ENCODE data around the gene MLH1. TPM values are rescaled to one million over a fixed set of nuclear protein-coding genes. Genes with fewer than 3 reads are reported as not detected.

MLH1 gene
- total RNA-seq, 1 experiment from 2014 or later: 28.5 TPM

DNA sequence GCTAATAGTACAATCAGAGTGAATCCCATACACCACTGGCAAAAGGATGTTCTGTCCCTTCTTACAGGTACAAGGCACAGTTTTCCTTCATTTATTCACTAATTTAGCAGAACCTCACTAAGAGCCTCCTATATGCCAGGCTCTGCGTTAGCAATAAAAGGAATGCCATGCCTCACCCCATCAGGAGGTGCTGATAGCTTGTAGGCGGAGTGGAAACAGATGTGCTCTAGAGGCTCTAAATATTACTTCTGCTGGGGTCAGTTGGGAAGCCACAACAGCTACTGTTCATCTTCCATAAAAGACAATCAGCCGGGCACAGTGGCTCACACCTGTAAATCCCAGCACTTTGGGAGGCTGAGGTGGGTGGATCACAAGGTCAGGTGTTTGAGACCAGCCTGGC, 24.4 kb downstream of the MLH1 start:
- in situ Hi-C loops (cut with HindIII; ENCODE audit: low pct_unique_long_range_greater_than_20kb, low sequenced_read_pairs): no loop called here
- no peak overlapping the region for H3K4me3 ChIP-seq (ENCODE audit: low read depth in 2 of 2, low read length in 2 of 2)
- CTCF ChIA-PET: interaction anchor here (0.5 kb wide), 1 partner anchor 52 kb away, joined by 5 read pairs; no protein-coding TSS in a partner anchor
- no peaks in the 10 kb centered on the region for H3K27me3 ChIP-seq (ENCODE audit: control insufficient read depth, insufficient read depth, low read length)
- H3K27ac ChIP-seq (ENCODE audit: low read length): no peak overlapping the region
- no peaks in the 10 kb centered on the region for H3K4me1 ChIP-seq (ENCODE audit: control insufficient read depth, insufficient read depth, low read length)
- TF ChIP-seq, protein P1, sequence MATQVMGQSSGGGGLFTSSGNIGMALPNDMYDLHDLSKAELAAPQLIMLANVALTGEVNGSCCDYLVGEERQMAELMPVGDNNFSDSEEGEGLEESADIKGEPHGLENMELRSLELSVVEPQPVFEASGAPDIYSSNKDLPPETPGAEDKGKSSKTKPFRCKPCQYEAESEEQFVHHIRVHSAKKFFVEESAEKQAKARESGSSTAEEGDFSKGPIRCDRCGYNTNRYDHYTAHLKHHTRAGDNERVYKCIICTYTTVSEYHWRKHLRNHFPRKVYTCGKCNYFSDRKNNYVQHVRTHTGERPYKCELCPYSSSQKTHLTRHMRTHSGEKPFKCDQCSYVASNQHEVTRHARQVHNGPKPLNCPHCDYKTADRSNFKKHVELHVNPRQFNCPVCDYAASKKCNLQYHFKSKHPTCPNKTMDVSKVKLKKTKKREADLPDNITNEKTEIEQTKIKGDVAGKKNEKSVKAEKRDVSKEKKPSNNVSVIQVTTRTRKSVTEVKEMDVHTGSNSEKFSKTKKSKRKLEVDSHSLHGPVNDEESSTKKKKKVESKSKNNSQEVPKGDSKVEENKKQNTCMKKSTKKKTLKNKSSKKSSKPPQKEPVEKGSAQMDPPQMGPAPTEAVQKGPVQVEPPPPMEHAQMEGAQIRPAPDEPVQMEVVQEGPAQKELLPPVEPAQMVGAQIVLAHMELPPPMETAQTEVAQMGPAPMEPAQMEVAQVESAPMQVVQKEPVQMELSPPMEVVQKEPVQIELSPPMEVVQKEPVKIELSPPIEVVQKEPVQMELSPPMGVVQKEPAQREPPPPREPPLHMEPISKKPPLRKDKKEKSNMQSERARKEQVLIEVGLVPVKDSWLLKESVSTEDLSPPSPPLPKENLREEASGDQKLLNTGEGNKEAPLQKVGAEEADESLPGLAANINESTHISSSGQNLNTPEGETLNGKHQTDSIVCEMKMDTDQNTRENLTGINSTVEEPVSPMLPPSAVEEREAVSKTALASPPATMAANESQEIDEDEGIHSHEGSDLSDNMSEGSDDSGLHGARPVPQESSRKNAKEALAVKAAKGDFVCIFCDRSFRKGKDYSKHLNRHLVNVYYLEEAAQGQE (IDR thresholded peaks at IDR 0.05; ENCODE audit: insufficient read depth in 1 of 2, low read depth in 2 of 2, low read length in 1 of 2): no peak
- TF ChIP-seq SIN3A (IDR thresholded peaks at IDR 0.05; ENCODE audit: borderline replicate concordance, insufficient read depth, low read depth, low read length): no peak
- no peak for TF ChIP-seq POLR2AphosphoS5 (IDR thresholded peaks at IDR 0.05; ENCODE audit: low read depth, low read length)
- TF ChIP-seq, protein P2, sequence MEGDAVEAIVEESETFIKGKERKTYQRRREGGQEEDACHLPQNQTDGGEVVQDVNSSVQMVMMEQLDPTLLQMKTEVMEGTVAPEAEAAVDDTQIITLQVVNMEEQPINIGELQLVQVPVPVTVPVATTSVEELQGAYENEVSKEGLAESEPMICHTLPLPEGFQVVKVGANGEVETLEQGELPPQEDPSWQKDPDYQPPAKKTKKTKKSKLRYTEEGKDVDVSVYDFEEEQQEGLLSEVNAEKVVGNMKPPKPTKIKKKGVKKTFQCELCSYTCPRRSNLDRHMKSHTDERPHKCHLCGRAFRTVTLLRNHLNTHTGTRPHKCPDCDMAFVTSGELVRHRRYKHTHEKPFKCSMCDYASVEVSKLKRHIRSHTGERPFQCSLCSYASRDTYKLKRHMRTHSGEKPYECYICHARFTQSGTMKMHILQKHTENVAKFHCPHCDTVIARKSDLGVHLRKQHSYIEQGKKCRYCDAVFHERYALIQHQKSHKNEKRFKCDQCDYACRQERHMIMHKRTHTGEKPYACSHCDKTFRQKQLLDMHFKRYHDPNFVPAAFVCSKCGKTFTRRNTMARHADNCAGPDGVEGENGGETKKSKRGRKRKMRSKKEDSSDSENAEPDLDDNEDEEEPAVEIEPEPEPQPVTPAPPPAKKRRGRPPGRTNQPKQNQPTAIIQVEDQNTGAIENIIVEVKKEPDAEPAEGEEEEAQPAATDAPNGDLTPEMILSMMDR (IDR thresholded peaks at IDR 0.05): no peak
- no peak for TF ChIP-seq TCF7L2 (IDR thresholded peaks at IDR 0.05; ENCODE audit: low read depth, low read length)
- ATAC-seq (no peak), DNase-seq (ENCODE audit: low read depth, low spot score) (no peak)
- intact Hi-C loops (cut with micrococcal nuclease; ENCODE audit: unreplicated experiment): no loop called here
- POLR2A ChIA-PET: interaction anchor here (0.6 kb wide), 1 partner anchor 12 kb away, joined by 3 read pairs; no protein-coding TSS in a partner anchor
- no peaks in the 10 kb centered on the region for H3K9me3 ChIP-seq (ENCODE audit: control insufficient read depth, insufficient read depth, low read depth, low read length)
- no TSS peak for BruUV-seq (replicated peaks)
- peaks cover 6% of the 10 kb centered on the region; the same call in 1 of the 2 replicates for H3K36me3 ChIP-seq (ENCODE audit: control insufficient read depth, insufficient read depth, low read length)

DNA sequence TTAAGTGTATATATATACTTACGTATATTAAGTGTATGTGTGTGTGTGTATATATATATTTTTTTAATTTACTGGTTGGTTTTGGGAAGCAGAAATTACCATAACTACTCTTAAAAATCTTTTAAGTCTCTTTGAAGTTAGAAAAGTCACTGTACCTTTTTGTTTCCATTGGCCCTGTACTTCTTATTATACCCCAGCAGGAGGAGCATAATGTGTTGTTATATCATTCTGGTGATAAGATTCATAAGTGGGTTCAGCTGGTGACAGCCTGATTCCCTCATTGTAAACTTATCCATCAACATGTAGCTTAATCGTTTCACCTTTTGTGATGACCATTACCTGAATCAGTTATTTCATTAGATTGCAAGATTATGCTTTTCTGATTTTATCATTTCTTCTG, 30.8 kb downstream of the MLH1 start:
- in situ Hi-C loops (cut with HindIII; ENCODE audit: low pct_unique_long_range_greater_than_20kb, low sequenced_read_pairs) (no loop called here), intact Hi-C loops (cut with micrococcal nuclease; ENCODE audit: unreplicated experiment) (no loop called here)
- H3K36me3 ChIP-seq (ENCODE audit: control insufficient read depth, insufficient read depth, low read length): peaks cover 13% of the 10 kb centered on the region
- TF ChIP-seq, protein P1 (IDR thresholded peaks at IDR 0.05; ENCODE audit: insufficient read depth in 1 of 2, low read depth in 2 of 2, low read length in 1 of 2): no peak
- TF ChIP-seq, protein P2 (IDR thresholded peaks at IDR 0.05): no peak
- no peak for TF ChIP-seq POLR2AphosphoS5 (IDR thresholded peaks at IDR 0.05; ENCODE audit: low read depth, low read length)
- no peak for TF ChIP-seq TCF7L2 (IDR thresholded peaks at IDR 0.05; ENCODE audit: low read depth, low read length)
- TF ChIP-seq SIN3A (IDR thresholded peaks at IDR 0.05; ENCODE audit: borderline replicate concordance, insufficient read depth, low read depth, low read length): no peak
- ATAC-seq: no peak
- ChIA-PET POLR2A (no interaction called here), CTCF (no interaction called here)
- no peak overlapping the region for H3K27ac ChIP-seq (ENCODE audit: low read length)
- H3K4me3 ChIP-seq (ENCODE audit: low read depth in 2 of 2, low read length in 2 of 2): no peak overlapping the region
- no peaks in the 10 kb centered on the region for H3K27me3 ChIP-seq (ENCODE audit: control insufficient read depth, insufficient read depth, low read length)
- H3K4me1 ChIP-seq (ENCODE audit: control insufficient read depth, insufficient read depth, low read length): no peaks in the 10 kb centered on the region
- no peaks in the 10 kb centered on the region for H3K9me3 ChIP-seq (ENCODE audit: control insufficient read depth, insufficient read depth, low read depth, low read length)
- no TSS peak for BruUV-seq (replicated peaks)
- no peak for DNase-seq (ENCODE audit: low read depth, low spot score)
